OCI-LY3 (cell line): ENCODE data around the gene CTPS1.

Experiments used
- H2AFZ ChIP-seq: fragments of 200-600, 300-600 bp; shearing (Covaris generic); 2 replicates; pipeline ENCODE4 v1.6.0; 2014; ENCODE audit warnings: antibody characterized with exemption, low read depth, low read length
- H3K27ac ChIP-seq: fragments of 200-600, 300-600 bp; sonication (generic); 2 replicates; pipeline ENCODE4 v1.5.1; 2014; ENCODE audit warnings: mild to moderate bottlenecking, low read length, moderate library complexity, mixed read lengths
- H3K27me3 ChIP-seq: fragments of 200-600, 300-600 bp; sonication (generic); 2 replicates; pipeline ENCODE4 v1.6.1; 2014; ENCODE audit warnings: low read depth, low read length, mixed read lengths
- H3K36me3 ChIP-seq: fragments of 200-600, 300-600 bp; sonication (generic); replicated peaks from 2 replicates; pipeline ENCODE3; 2014; ENCODE audit warnings: low read depth, low read length, mixed read lengths
- H3K4me1 ChIP-seq: fragments of 300-600, 200-600 bp; sonication (generic); 2 replicates; pipeline ENCODE4 v1.6.1; 2014; ENCODE audit warnings: low read length, mixed read lengths
- H3K4me2 ChIP-seq: fragments of 200-600, 300-600 bp; sonication (generic); 2 replicates; pipeline ENCODE4 v1.6.1; 2014; ENCODE audit warnings: low read length, mixed read lengths
- H3K4me3 ChIP-seq: fragments of 300-600, 200-600 bp; sonication (generic); 2 replicates; pipeline ENCODE4 v1.5.1; 2014; ENCODE audit warnings: antibody characterized with exemption, mild to moderate bottlenecking, low read length, moderate library complexity
- H3K79me2 ChIP-seq: fragments of 300-600, 200-600 bp; shearing (Covaris generic); 2 replicates; pipeline ENCODE4 v1.6.1; 2014; ENCODE audit warnings: mild to moderate bottlenecking, low read length, mixed read lengths
- H3K9ac ChIP-seq: fragments of 300-600, 200-600 bp; shearing (Covaris generic); 2 replicates; pipeline ENCODE4 v1.6.0; 2014; ENCODE audit warnings: mild to moderate bottlenecking, low read length, moderate library complexity
- H3K9me3 ChIP-seq: fragments of 200-600, 300-600 bp; shearing (Covaris generic); 2 replicates; pipeline ENCODE4 v1.6.1; 2014; ENCODE audit warnings: low read length, mixed read lengths; ENCODE audit not compliant: insufficient read depth
- H4K20me1 ChIP-seq: fragments of 200-600, 300-600 bp; sonication (generic); 2 replicates; pipeline ENCODE4 v1.6.1; 2016; ENCODE audit warnings: low read length, mixed read lengths; ENCODE audit not compliant: insufficient read depth
- EZH2phosphoT487 ChIP-seq: fragments of 200-600 bp; shearing (Covaris generic); IDR thresholded peaks from 2 replicates; pipeline ENCODE4 v1.6.1; 2018; ENCODE audit warnings: antibody characterized with exemption, mixed run types, low read depth
- TF ChIP-seq, protein P1 (sequence below): fragments of 200-600, 300-600 bp; sonication (generic); IDR thresholded peaks from 2 replicates; pipeline ENCODE4 v1.5.1; 2014; ENCODE audit warnings: antibody characterized with exemption, low read length, low read depth

CTPS1 gene

DNA sequence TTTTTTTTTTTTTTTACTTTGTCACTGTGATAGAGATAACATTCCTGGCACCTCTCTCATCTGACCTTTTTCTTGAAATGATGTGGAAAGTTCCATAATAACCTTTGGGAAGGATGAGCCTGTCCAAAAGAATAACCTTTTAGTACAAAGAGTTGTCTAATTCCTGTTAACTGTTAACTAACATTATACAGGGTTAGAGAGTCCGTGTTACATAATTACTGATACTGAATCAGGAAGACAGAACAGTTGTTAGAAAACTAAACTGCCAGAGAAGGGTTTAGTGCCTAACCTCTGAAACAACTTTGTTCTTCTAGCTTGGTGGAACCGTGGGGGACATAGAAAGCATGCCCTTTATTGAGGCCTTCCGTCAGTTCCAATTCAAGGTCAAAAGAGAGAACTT lies 8.8 kb downstream of the CTPS1 start:
- Histone ChIP-seq H3K9me3 (no peaks in the 10 kb centered on the region), H3K9ac (no peak overlapping the region), H2AFZ (no peak overlapping the region), H3K36me3 (peaks cover 79% of the 10 kb centered on the region), H3K4me2 (no peak overlapping the region), H3K4me1 (no peaks in the 10 kb centered on the region), H3K27ac (no peak overlapping the region), H3K27me3 (no peaks in the 10 kb centered on the region), H4K20me1 (no peaks in the 10 kb centered on the region), H3K79me2 (peaks cover 42% of the 10 kb centered on the region), H3K4me3 (no peak overlapping the region)
- TF ChIP-seq, protein P1, sequence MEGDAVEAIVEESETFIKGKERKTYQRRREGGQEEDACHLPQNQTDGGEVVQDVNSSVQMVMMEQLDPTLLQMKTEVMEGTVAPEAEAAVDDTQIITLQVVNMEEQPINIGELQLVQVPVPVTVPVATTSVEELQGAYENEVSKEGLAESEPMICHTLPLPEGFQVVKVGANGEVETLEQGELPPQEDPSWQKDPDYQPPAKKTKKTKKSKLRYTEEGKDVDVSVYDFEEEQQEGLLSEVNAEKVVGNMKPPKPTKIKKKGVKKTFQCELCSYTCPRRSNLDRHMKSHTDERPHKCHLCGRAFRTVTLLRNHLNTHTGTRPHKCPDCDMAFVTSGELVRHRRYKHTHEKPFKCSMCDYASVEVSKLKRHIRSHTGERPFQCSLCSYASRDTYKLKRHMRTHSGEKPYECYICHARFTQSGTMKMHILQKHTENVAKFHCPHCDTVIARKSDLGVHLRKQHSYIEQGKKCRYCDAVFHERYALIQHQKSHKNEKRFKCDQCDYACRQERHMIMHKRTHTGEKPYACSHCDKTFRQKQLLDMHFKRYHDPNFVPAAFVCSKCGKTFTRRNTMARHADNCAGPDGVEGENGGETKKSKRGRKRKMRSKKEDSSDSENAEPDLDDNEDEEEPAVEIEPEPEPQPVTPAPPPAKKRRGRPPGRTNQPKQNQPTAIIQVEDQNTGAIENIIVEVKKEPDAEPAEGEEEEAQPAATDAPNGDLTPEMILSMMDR: no peak
- TF ChIP-seq EZH2phosphoT487: no peak

DNA sequence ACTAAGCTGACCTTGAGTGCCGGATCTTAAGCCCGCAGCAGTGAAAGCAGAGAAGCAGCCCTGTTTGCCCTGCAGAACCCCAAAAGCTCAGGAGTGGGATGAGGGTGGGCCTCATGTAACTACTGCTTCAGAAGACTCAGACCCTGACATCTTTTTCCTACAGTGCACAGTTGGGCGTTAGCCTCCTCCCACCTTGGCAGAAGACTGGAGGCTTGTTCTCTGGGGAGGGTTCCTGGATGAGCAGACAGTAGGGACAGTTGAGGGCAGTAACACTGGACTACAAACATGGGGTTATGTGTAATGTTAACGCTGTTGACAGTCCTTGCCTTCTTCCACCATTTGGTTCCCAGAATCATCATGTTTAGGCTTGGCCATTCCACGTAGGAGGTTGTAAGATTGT lies 9.6 kb downstream of the CTPS1 start:
- Histone ChIP-seq H3K79me2 (peaks cover 34% of the 10 kb centered on the region), H3K9me3 (no peaks in the 10 kb centered on the region), H3K27me3 (no peaks in the 10 kb centered on the region), H3K4me2 (no peak overlapping the region), H4K20me1 (no peaks in the 10 kb centered on the region), H3K27ac (no peak overlapping the region), H3K4me1 (no peaks in the 10 kb centered on the region), H2AFZ (no peak overlapping the region), H3K4me3 (no peak overlapping the region), H3K9ac (no peak overlapping the region), H3K36me3 (peaks cover 76% of the 10 kb centered on the region)
- TF ChIP-seq EZH2phosphoT487: no peak
- TF ChIP-seq, protein P1: no peak

DNA sequence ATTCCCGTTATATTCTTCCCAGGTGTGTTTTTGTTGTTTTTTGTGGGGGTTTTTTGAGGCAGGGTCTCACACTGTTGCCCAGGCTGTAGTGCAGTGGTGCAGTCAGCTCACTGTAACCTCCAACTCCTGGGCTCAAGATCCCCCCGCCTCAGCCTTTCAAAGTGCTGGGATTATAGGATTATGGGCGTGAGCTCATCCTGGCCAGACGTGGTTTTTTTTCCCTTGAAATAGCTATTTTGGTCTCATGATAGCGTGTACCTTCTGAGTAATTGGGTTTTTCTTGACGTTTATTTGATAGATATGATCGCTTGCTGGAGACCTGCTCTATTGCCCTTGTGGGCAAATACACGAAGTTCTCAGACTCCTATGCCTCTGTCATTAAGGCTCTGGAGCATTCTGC lies 17.6 kb downstream of the CTPS1 start:
- peaks cover 4% of the 10 kb centered on the region for H3K4me1 ChIP-seq
- H3K27me3 ChIP-seq: no peaks in the 10 kb centered on the region
- no peak overlapping the region for H3K4me2 ChIP-seq
- peaks cover 18% of the 10 kb centered on the region for H3K79me2 ChIP-seq
- no peak overlapping the region for H2AFZ ChIP-seq
- no peak overlapping the region for H3K9ac ChIP-seq
- no peak overlapping the region for H3K27ac ChIP-seq
- H4K20me1 ChIP-seq: no peaks in the 10 kb centered on the region
- H3K9me3 ChIP-seq: no peaks in the 10 kb centered on the region
- peaks cover 46% of the 10 kb centered on the region for H3K36me3 ChIP-seq
- H3K4me3 ChIP-seq: no peak overlapping the region
- no peak for TF ChIP-seq EZH2phosphoT487
- TF ChIP-seq, protein P1: no peak

DNA sequence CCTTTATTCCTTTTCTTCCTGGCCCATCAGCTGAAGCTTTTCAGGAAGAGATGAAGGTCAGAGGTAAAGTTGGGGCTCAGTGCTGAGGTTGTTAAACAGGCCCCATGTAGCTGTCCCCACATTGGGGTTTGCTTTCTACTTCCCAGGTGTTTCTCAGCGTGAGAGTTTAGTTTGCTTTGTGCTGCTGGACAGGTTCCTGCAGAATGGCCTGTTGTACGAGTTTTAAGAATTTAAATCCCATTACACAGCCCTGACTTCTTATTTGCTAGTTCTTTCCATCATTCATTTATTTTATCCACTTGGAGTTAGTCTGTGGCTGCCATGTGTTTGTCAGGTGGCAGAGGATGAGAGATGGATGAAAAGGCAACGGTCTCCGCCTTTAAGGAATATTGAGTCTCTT lies 19.2 kb downstream of the CTPS1 start:
- Histone ChIP-seq H2AFZ (no peak overlapping the region), H3K36me3 (peaks cover 44% of the 10 kb centered on the region), H3K4me3 (no peak overlapping the region), H3K79me2 (peaks cover 14% of the 10 kb centered on the region), H3K27me3 (no peaks in the 10 kb centered on the region), H3K9ac (no peak overlapping the region), H3K9me3 (no peaks in the 10 kb centered on the region), H3K27ac (no peak overlapping the region), H4K20me1 (peaks cover 6% of the 10 kb centered on the region), H3K4me1 (peaks cover 19% of the 10 kb centered on the region), H3K4me2 (no peak overlapping the region)
- TF ChIP-seq EZH2phosphoT487: no peak
- TF ChIP-seq, protein P1: no peak
